PC-3 (cell line): ENCODE data around the gene GTF3C2. TPM values are rescaled to one million over a fixed set of nuclear protein-coding genes. Genes with fewer than 3 reads are reported as not detected.

Experiments used
- ATAC-seq: fragments of 200-7000 bp; cut with Tn5 transposase; 2 replicates; pipeline ENCODE4 v1.9.1; 2020; ENCODE audit warnings: mild to moderate bottlenecking, moderate library complexity
- BruUV-seq: library from RNA; stranded (reverse); fragments of 400-500 nt; replicated peaks from 2 replicates; lab custom pipeline; 2021; lab: Mats Ljungman, UMichigan
- CTCF ChIA-PET: fragments of 300-600 bp; sonication (Branson Sonifier 250); formaldehyde crosslinking; loops from one replicate; lab custom pipeline; 2022; ENCODE audit warnings: antibody characterized with exemption; lab: Charles Lee
- POLR2A ChIA-PET: fragments of 300-600 bp; sonication (Branson Sonifier 250); formaldehyde crosslinking; loops from one replicate; lab custom pipeline; 2022; ENCODE audit warnings: antibody characterized with exemption; ENCODE audit not compliant: unreplicated experiment; lab: Charles Lee
- DNase-seq: peaks from one replicate; pipeline ENCODE4 v3.0.0-alpha.2; 2015
- H2AFZ ChIP-seq: fragments of 300-600 bp; sonication (generic); 2 replicates; pipeline ENCODE4 v1.6.0; 2016; ENCODE audit warnings: antibody characterized with exemption, low read length
- H3F3A ChIP-seq: fragments of 300-600 bp; sonication (generic); one replicate; pipeline ENCODE4 v1.6.0; 2017; ENCODE audit warnings: antibody characterized with exemption, low read length, control low read depth, mild to moderate bottlenecking; ENCODE audit not compliant: unreplicated experiment
- H3K27ac ChIP-seq: fragments of 300-600 bp; sonication (generic); 2 replicates; pipeline ENCODE4 v1.5.1; 2016; ENCODE audit warnings: mild to moderate bottlenecking, low read length
- H3K27me3 ChIP-seq: fragments of 300-600 bp; sonication (generic); 2 replicates; pipeline ENCODE4 v1.6.1; 2016; ENCODE audit warnings: low read length, mixed read lengths
- H3K36me3 ChIP-seq: fragments of 300-600 bp; sonication (generic); 2 replicates; pipeline ENCODE4 v1.6.1; 2016; ENCODE audit warnings: low read depth, mixed run types, low read length, mixed read lengths
- H3K4me1 ChIP-seq: fragments of 300-600 bp; sonication (generic); 2 replicates; pipeline ENCODE4 v1.5.1; 2016; ENCODE audit warnings: low read length; ENCODE audit not compliant: insufficient read depth
- H3K4me2 ChIP-seq: fragments of 300-600 bp; sonication (generic); 2 replicates; pipeline ENCODE4 v1.6.0; 2016; ENCODE audit warnings: low read length
- H3K4me3 ChIP-seq: fragments of 300-600 bp; sonication (generic); 2 replicates; pipeline ENCODE4 v1.5.1; 2016; ENCODE audit warnings: mild to moderate bottlenecking, low read length, mixed read lengths
- H3K79me2 ChIP-seq: fragments of 300-600 bp; sonication (generic); 2 replicates; pipeline ENCODE4 v1.6.1; 2017; ENCODE audit warnings: low read length, mixed read lengths
- H3K9ac ChIP-seq: fragments of 300-600 bp; sonication (generic); 2 replicates; pipeline ENCODE4 v1.6.0; 2016; ENCODE audit warnings: mild to moderate bottlenecking, low read length
- H3K9me2 ChIP-seq: fragments of 300-600 bp; sonication (generic); replicated peaks from 2 replicates; pipeline ENCODE4 v1.6.1; 2016; ENCODE audit warnings: mixed run types, low read length, mixed read lengths
- H3K9me3 ChIP-seq: fragments of 300-600 bp; sonication (generic); 2 replicates; pipeline ENCODE4 v1.6.1; 2016; ENCODE audit warnings: low read length, mixed read lengths
- H4K20me1 ChIP-seq: fragments of 300-600 bp; sonication (generic); 2 replicates; pipeline ENCODE4 v1.6.1; 2016; ENCODE audit warnings: low read length, mixed read lengths
- CTCF ChIP-seq: fragments of 300-600 bp; sonication (generic); conservative IDR thresholded peaks from 2 replicates; pipeline ENCODE4 v1.5.1; 2017; ENCODE audit warnings: antibody characterized with exemption, low read depth, mild to moderate bottlenecking, low read length
- EZH2 ChIP-seq: fragments of 300-600 bp; sonication (generic); IDR thresholded peaks from one replicate; pipeline ENCODE4 v1.6.1; 2017; ENCODE audit warnings: antibody characterized with exemption, mild to moderate bottlenecking, low read length; ENCODE audit not compliant: unreplicated experiment
- EZH2phosphoT487 ChIP-seq: fragments of 300-600 bp; sonication (generic); IDR thresholded peaks from 2 replicates; pipeline ENCODE4 v1.6.1; 2018; ENCODE audit warnings: mild to moderate bottlenecking, antibody characterized with exemption, low read length, borderline replicate concordance
- intact Hi-C: fragments of 100-400 bp; cut with micrococcal nuclease; formaldehyde crosslinking; loops from 2 replicates; pipeline ENCODE4 v1.9.0; 2023
- total RNA-seq: library from RNA; depleted of rRNA; stranded (reverse); fragments of >200 nt; gene quantifications from 2 replicates; pipeline ENCODE4 v1.2.3, GENCODE V29; 2014

Gene GTF3C2
- total RNA-seq, 1 experiment from 2014 or later = 82.2 TPM

GRCh38 chr2:27362678-27363420, 6.3 kb upstream of the GTF3C2 start:
- Histone ChIP-seq H3K36me3 (peaks cover 33% of the 10 kb centered on the region), H2AFZ (no peak overlapping the region), H3K4me1 (peaks cover 5% of the 10 kb centered on the region; the same call in 1 of the 2 replicates), H3K79me2 (peaks cover 9% of the 10 kb centered on the region), H3K9me3 (no peaks in the 10 kb centered on the region), H3K4me2 (no peak overlapping the region), H3K9me2 (no peaks in the 10 kb centered on the region), H3K27ac (no peak overlapping the region), H3F3A (no peaks in the 10 kb centered on the region), H3K9ac (no peak overlapping the region), H3K4me3 (no peak overlapping the region), H3K27me3 (no peaks in the 10 kb centered on the region), H4K20me1 (no peaks in the 10 kb centered on the region)
- POLR2A ChIA-PET = no interaction called here
- CTCF ChIA-PET = no interaction called here
- BruUV-seq = no TSS peak
- TF ChIP-seq EZH2phosphoT487 = no peak
- no peak for TF ChIP-seq EZH2
- no peak for TF ChIP-seq CTCF
- 0 out of 2 replicates have a peak, but pooled peaks have one; percentile 20 for ATAC-seq
- DNase-seq = no peak
- intact Hi-C loops = no loop called here

GRCh38 chr2:27356056-27356381, 545 bp downstream of the GTF3C2 start:
- Histone ChIP-seq H3K9ac (peak overlapping the region; percentile 95), H3K9me3 (no peaks in the 10 kb centered on the region), H3K4me3 (peak overlapping the region; percentile 77), H2AFZ (peak overlapping the region; percentile 84), H3K9me2 (no peaks in the 10 kb centered on the region), H4K20me1 (peaks cover 13% of the 10 kb centered on the region), H3K36me3 (no peaks in the 10 kb centered on the region), H3F3A (no peaks in the 10 kb centered on the region), H3K4me2 (peak overlapping the region; percentile 91), H3K79me2 (peaks cover 73% of the 10 kb centered on the region), H3K27me3 (no peaks in the 10 kb centered on the region), H3K4me1 (peaks cover 28% of the 10 kb centered on the region), H3K27ac (peak overlapping the region; percentile 94)
- ATAC-seq (peak; percentile 49), DNase-seq (peak; percentile 53)
- TF ChIP-seq EZH2 (no peak), EZH2phosphoT487 (no peak), CTCF (no peak)
- intact Hi-C loops = loop anchor here (1.0 kb wide), 2 partner anchors 14 to 35 kb away; partner anchors contain the start of genes EIF2B4 and SNX17
- CTCF ChIA-PET = no interaction called here
- POLR2A ChIA-PET = no interaction called here
- no TSS peak for BruUV-seq

GRCh38 chr2:27354597-27354927, 2.0 kb downstream of the GTF3C2 start:
- TF ChIP-seq CTCF (no peak), EZH2phosphoT487 (no peak), EZH2 (no peak)
- Histone ChIP-seq H3K9me3 (no peaks in the 10 kb centered on the region), H3K4me3 (peak overlapping the region; percentile 77), H3K36me3 (no peaks in the 10 kb centered on the region), H2AFZ (no peak overlapping the region), H3K9ac (no peak overlapping the region), H3F3A (no peaks in the 10 kb centered on the region), H3K27me3 (no peaks in the 10 kb centered on the region), H4K20me1 (peaks cover 13% of the 10 kb centered on the region), H3K4me1 (peaks cover 28% of the 10 kb centered on the region), H3K27ac (no peak overlapping the region), H3K4me2 (peak overlapping the region; percentile 91), H3K79me2 (peaks cover 87% of the 10 kb centered on the region), H3K9me2 (no peaks in the 10 kb centered on the region)
- ChIA-PET POLR2A (interaction anchor here (0.7 kb wide), 1 partner anchor 26 kb away, joined by 4 read pairs; the partner anchor contains the start of gene ZNF513), CTCF (no interaction called here)
- BruUV-seq = no TSS peak
- DNase-seq (no peak), ATAC-seq (no peak)
- intact Hi-C loops = no loop called here
